H9 (cell line): ENCODE measurements around the gene SPINK2. TPM values are rescaled to one million over a fixed set of nuclear protein-coding genes. Genes with fewer than 3 reads are reported as not detected.

Experiments used
- DNase-seq: peaks from one replicate; pipeline ENCODE4 v3.0.0-alpha.2; 2017
- H2AFZ ChIP-seq: one replicate; pipeline ENCODE4 v1.6.1; 2013; ENCODE audit warnings: mild to moderate bottlenecking, low read length, control low read depth, moderate library complexity
- H2AK5ac ChIP-seq: 2 replicates; pipeline ENCODE4 v1.6.1; 2013; ENCODE audit warnings: low read length, control low read depth, mixed read lengths; ENCODE audit not compliant: insufficient read length
- H2BK120ac ChIP-seq: one replicate; pipeline ENCODE4 v1.6.1; 2013; ENCODE audit warnings: low read depth, mild to moderate bottlenecking, low read length, control low read depth, inconsistent platforms; ENCODE audit not compliant: poor library complexity, severe bottlenecking
- H2BK12ac ChIP-seq: 2 replicates; pipeline ENCODE4 v1.6.1; 2013; ENCODE audit warnings: low read length, control low read depth, mixed read lengths, low read depth; ENCODE audit not compliant: insufficient read length
- H2BK15ac ChIP-seq: 2 replicates; pipeline ENCODE4 v1.6.1; 2013; ENCODE audit warnings: low read depth, low read length, control low read depth
- H2BK20ac ChIP-seq: one replicate; pipeline ENCODE4 v1.6.1; 2013; ENCODE audit warnings: low read depth, mild to moderate bottlenecking, low read length, control low read depth, inconsistent platforms; ENCODE audit not compliant: poor library complexity, severe bottlenecking
- H2BK5ac ChIP-seq: 2 replicates; pipeline ENCODE4 v1.6.1; 2013; ENCODE audit warnings: low read length, control low read depth, mixed read lengths; ENCODE audit not compliant: insufficient read length
- H3K14ac ChIP-seq: 2 replicates; pipeline ENCODE4 v1.6.1; 2013; ENCODE audit warnings: low read length, control low read depth; ENCODE audit not compliant: insufficient read depth
- H3K18ac ChIP-seq: 2 replicates; pipeline ENCODE4 v1.6.1; 2013; ENCODE audit warnings: low read depth, mild to moderate bottlenecking, mixed read lengths, low read length, control low read depth; ENCODE audit not compliant: insufficient read length
- H3K23ac ChIP-seq: 2 replicates; pipeline ENCODE4 v1.6.1; 2013; ENCODE audit warnings: low read length, control low read depth, mixed read lengths, low read depth; ENCODE audit not compliant: insufficient read length
- H3K23me2 ChIP-seq: 2 replicates; pipeline ENCODE4 v1.6.1; 2013; ENCODE audit warnings: low read depth, mild to moderate bottlenecking, mixed read lengths, low read length, control low read depth; ENCODE audit not compliant: insufficient read length, poor library complexity, severe bottlenecking
- H3K27ac ChIP-seq: 2 replicates; pipeline ENCODE4 v1.5.1; 2013; ENCODE audit warnings: low read length, control low read depth, mixed read lengths, low read depth; ENCODE audit not compliant: insufficient read length
- H3K27me3 ChIP-seq: 2 replicates; pipeline ENCODE4 v1.6.1; 2013; ENCODE audit warnings: low read length, control low read depth, inconsistent platforms; ENCODE audit not compliant: insufficient read depth
- H3K4ac ChIP-seq: 2 replicates; pipeline ENCODE4 v1.6.1; 2013; ENCODE audit warnings: low read depth, mild to moderate bottlenecking, control low read depth, inconsistent platforms, low read length, moderate library complexity
- H3K4me1 ChIP-seq: 2 replicates; pipeline ENCODE4 v1.6.1; 2013; ENCODE audit warnings: low read length, control low read depth, inconsistent platforms; ENCODE audit not compliant: insufficient read depth
- H3K4me2 ChIP-seq: 2 replicates; pipeline ENCODE4 v1.6.1; 2013; ENCODE audit warnings: low read length, control low read depth, mixed read lengths; ENCODE audit not compliant: insufficient read length, insufficient read depth
- H3K56ac ChIP-seq: 2 replicates; pipeline ENCODE4 v1.6.1; 2013; ENCODE audit warnings: low read depth, mild to moderate bottlenecking, mixed read lengths, low read length, control low read depth; ENCODE audit not compliant: insufficient read length
- H3K79me1 ChIP-seq: 2 replicates; pipeline ENCODE4 v1.6.1; 2013; ENCODE audit warnings: low read depth, mild to moderate bottlenecking, moderate library complexity, low read length, control low read depth, inconsistent platforms; ENCODE audit not compliant: insufficient read depth, poor library complexity, severe bottlenecking
- H3K79me2 ChIP-seq: 2 replicates; pipeline ENCODE4 v1.6.1; 2013; ENCODE audit warnings: low read length, control low read depth, inconsistent platforms; ENCODE audit not compliant: insufficient read depth
- H3K9ac ChIP-seq: 2 replicates; pipeline ENCODE4 v1.6.1; 2013; ENCODE audit warnings: low read length, control low read depth, mixed read lengths; ENCODE audit not compliant: insufficient read length; ENCODE audit errors: extremely low read depth
- H3K9me3 ChIP-seq: one replicate; pipeline ENCODE4 v1.6.1; 2013; ENCODE audit warnings: low read depth, low read length, inconsistent platforms; ENCODE audit not compliant: control insufficient read depth
- H3T11ph ChIP-seq: one replicate; pipeline ENCODE4 v1.6.1; 2013; ENCODE audit warnings: mild to moderate bottlenecking, low read length, control low read depth, inconsistent platforms
- H4K20me1 ChIP-seq: one replicate; pipeline ENCODE4 v1.6.1; 2013; ENCODE audit not compliant: control insufficient read depth, insufficient read length, insufficient read depth
- H4K5ac ChIP-seq: 2 replicates; pipeline ENCODE4 v1.6.1; 2013; ENCODE audit warnings: low read depth, mild to moderate bottlenecking, mixed read lengths, low read length, control low read depth; ENCODE audit not compliant: insufficient read length
- H4K8ac ChIP-seq: replicated peaks from 2 replicates; pipeline ENCODE4 v1.6.1; 2013; ENCODE audit warnings: low read length, control low read depth, mixed read lengths, low read depth; ENCODE audit not compliant: insufficient read length
- H4K91ac ChIP-seq: 2 replicates; pipeline ENCODE4 v1.6.1; 2013; ENCODE audit warnings: low read depth, mild to moderate bottlenecking, moderate library complexity, mixed read lengths, low read length, control low read depth; ENCODE audit not compliant: insufficient read length
- H3K27ac Mint-ChIP-seq, 3 experiments: 2 replicates in 2 of 3; 3 replicates in 1 of 3; pipeline ENCODE4 v1.8.0; 2020 to 2021; ENCODE audit warnings: mixed read lengths in 3 of 3, mild to moderate bottlenecking in 1 of 3, moderate library complexity in 1 of 3
- H3K27me3 Mint-ChIP-seq: 2 replicates; pipeline ENCODE4 v1.8.0; 2021; ENCODE audit warnings: low read depth, mild to moderate bottlenecking, moderate library complexity, mixed read lengths
- H3K36me3 Mint-ChIP-seq, 3 experiments: 2 replicates in 2 of 3; 3 replicates in 1 of 3; pipeline ENCODE4 v1.8.0; 2020 to 2021; ENCODE audit warnings: low read depth in 3 of 3, mixed read lengths in 3 of 3; ENCODE audit not compliant: insufficient read depth in 1 of 3
- H3K4me1 Mint-ChIP-seq, 2 experiments: 2 replicates each; pipeline ENCODE4 v1.8.0; 2020; ENCODE audit warnings: mixed read lengths in 2 of 2
- H3K4me3 Mint-ChIP-seq, 2 experiments: 2 replicates in 1 of 2; 3 replicates in 1 of 2; pipeline ENCODE4 v1.8.0; 2020 to 2021; ENCODE audit warnings: mild to moderate bottlenecking in 2 of 2, mixed read lengths in 2 of 2, moderate library complexity in 1 of 2
- H3K9me3 Mint-ChIP-seq, 2 experiments: 2 replicates in 1 of 2; 3 replicates in 1 of 2; pipeline ENCODE4 v1.8.0; 2020; ENCODE audit warnings: mild to moderate bottlenecking in 2 of 2, mixed read lengths in 2 of 2, moderate library complexity in 1 of 2
- WGBS: extraction: QIAGEN DNeasy Blood & Tissue Kit; methylation state at CpG from one replicate; pipeline ENCODE4 v1.1.7; 2013; ENCODE audit warnings: missing lambda C conversion rate, low lambda C conversion rate, mixed read lengths; ENCODE audit not compliant: insufficient read length; ENCODE audit errors: extremely low coverage; 5-methylcytosine and 5-hydroxymethylcytosine counted together
- total RNA-seq: library from RNA; stranded (reverse); gene quantifications from 2 replicates; pipeline ENCODE4 v1.2.1, GENCODE V29; 2021
- TF ChIP-seq, protein P1 (sequence below): fragments of 200-600 bp; sonication (generic); conservative IDR thresholded peaks from 3 replicates; pipeline ENCODE4 v1.8.0; 2021; ENCODE audit warnings: antibody characterized with exemption, mild to moderate bottlenecking

SPINK2 gene
- total RNA-seq, 1 experiment from 2014 or later: 0.44 TPM

- Histone ChIP-seq H2BK20ac (no peak overlapping the region), H3K9ac (no peak overlapping the region), H4K91ac (no peak overlapping the region), H3K4me2 (no peak overlapping the region), H3K27me3 (no peaks in the 10 kb centered on the region), H3K79me1 (no peaks in the 10 kb centered on the region), H3T11ph (no peak overlapping the region), H2BK120ac (no peak overlapping the region), H3K23ac (no peak overlapping the region), H4K20me1 (no peaks in the 10 kb centered on the region), H3K56ac (no peak overlapping the region), H3K23me2 (no peaks in the 10 kb centered on the region), H3K27ac (no peak overlapping the region), H3K79me2 (no peaks in the 10 kb centered on the region), H4K5ac (no peak overlapping the region), H3K4me1 (no peaks in the 10 kb centered on the region), H2BK12ac (no peak overlapping the region), H3K14ac (no peak overlapping the region), H2AFZ (no peak overlapping the region), H2BK15ac (no peak overlapping the region), H4K8ac (no peak overlapping the region), H3K9me3 (no peaks in the 10 kb centered on the region), H3K4ac (no peak overlapping the region), H3K18ac (no peak overlapping the region), H2BK5ac (no peak overlapping the region), H2AK5ac (no peak overlapping the region)
- WGBS: no CpG with 5 or more reads among the region's 7 CpGs
- Mint-ChIP-seq H3K4me1 (peaks cover 12 to 17% of the 10 kb centered on the region in 2 experiments), H3K9me3 (no peaks in the 10 kb centered on the region), H3K27me3 (peaks cover 5% of the 10 kb centered on the region), H3K27ac (peak overlapping the region in 1 of 3 experiments; percentile 38; a peak in 1 of 7 replicates), H3K4me3 (no peak overlapping the region), H3K36me3 (no peaks in the 10 kb centered on the region)
- TF ChIP-seq, protein P1, sequence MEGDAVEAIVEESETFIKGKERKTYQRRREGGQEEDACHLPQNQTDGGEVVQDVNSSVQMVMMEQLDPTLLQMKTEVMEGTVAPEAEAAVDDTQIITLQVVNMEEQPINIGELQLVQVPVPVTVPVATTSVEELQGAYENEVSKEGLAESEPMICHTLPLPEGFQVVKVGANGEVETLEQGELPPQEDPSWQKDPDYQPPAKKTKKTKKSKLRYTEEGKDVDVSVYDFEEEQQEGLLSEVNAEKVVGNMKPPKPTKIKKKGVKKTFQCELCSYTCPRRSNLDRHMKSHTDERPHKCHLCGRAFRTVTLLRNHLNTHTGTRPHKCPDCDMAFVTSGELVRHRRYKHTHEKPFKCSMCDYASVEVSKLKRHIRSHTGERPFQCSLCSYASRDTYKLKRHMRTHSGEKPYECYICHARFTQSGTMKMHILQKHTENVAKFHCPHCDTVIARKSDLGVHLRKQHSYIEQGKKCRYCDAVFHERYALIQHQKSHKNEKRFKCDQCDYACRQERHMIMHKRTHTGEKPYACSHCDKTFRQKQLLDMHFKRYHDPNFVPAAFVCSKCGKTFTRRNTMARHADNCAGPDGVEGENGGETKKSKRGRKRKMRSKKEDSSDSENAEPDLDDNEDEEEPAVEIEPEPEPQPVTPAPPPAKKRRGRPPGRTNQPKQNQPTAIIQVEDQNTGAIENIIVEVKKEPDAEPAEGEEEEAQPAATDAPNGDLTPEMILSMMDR: no peak
- DNase-seq: no peak
These were observed 33.4 kb downstream of the SPINK2 start for GRCh38 chr4:56788081-56788480.
